ENCODE measurements around the gene ENC1. TPM values are rescaled to one million over a fixed set of nuclear protein-coding genes. Genes with fewer than 3 reads are reported as not detected.

The ENC1 gene
- total RNA-seq (7.5 TPM), polyA plus RNA-seq (ENCODE audit: insufficient read depth, low read depth, low replicate concordance) (5.3 TPM)
- long read RNA-seq, donor 1, full-length matches to known transcripts: 3 of 18 reads
- long read RNA-seq, donor 1, partial matches to known transcripts: 15 of 18 reads
- long read RNA-seq, donor 1, other reads (novel, unspliced or antisense): 0 of 18 reads
- long read RNA-seq, donor 2, full-length matches to known transcripts: 10 of 35 reads
- long read RNA-seq, donor 2, partial matches to known transcripts: 25 of 35 reads
- long read RNA-seq, donor 2, other reads (novel, unspliced or antisense): 0 of 35 reads
- long read RNA-seq, donor 3, full-length matches to known transcripts: 12 of 36 reads
- long read RNA-seq, donor 3, partial matches to known transcripts: 24 of 36 reads
- long read RNA-seq, donor 3, other reads (novel, unspliced or antisense): 0 of 36 reads
- long read RNA-seq, donor 4, full-length matches to known transcripts: 6 of 6 reads
- long read RNA-seq, donor 4, partial matches to known transcripts: 0 of 6 reads
- long read RNA-seq, donor 4, other reads (novel, unspliced or antisense): 0 of 6 reads
- long read RNA-seq, donor 5, full-length matches to known transcripts: 3 of 3 reads
- long read RNA-seq, donor 5, partial matches to known transcripts: 0 of 3 reads
- long read RNA-seq, donor 5, other reads (novel, unspliced or antisense): 0 of 3 reads
- long read RNA-seq, donor 6, full-length matches to known transcripts: 1 of 1 reads
- long read RNA-seq, donor 6, partial matches to known transcripts: 0 of 1 reads
- long read RNA-seq, donor 6, other reads (novel, unspliced or antisense): 0 of 1 reads
- long read RNA-seq, donor 7, full-length matches to known transcripts: 1 of 2 reads
- long read RNA-seq, donor 7, partial matches to known transcripts: 0 of 2 reads
- long read RNA-seq, donor 7, other reads (novel, unspliced or antisense): 1 of 2 reads
- long read RNA-seq, donor 8, full-length matches to known transcripts: 8 of 23 reads
- long read RNA-seq, donor 8, partial matches to known transcripts: 15 of 23 reads
- long read RNA-seq, donor 8, other reads (novel, unspliced or antisense): 0 of 23 reads
- long read RNA-seq, donor 9, full-length matches to known transcripts: 4 of 13 reads
- long read RNA-seq, donor 9, partial matches to known transcripts: 9 of 13 reads
- long read RNA-seq, donor 9, other reads (novel, unspliced or antisense): 0 of 13 reads
- long read RNA-seq, donor 10, full-length matches to known transcripts: 10 of 31 reads
- long read RNA-seq, donor 10, partial matches to known transcripts: 21 of 31 reads
- long read RNA-seq, donor 10, other reads (novel, unspliced or antisense): 0 of 31 reads

DNA sequence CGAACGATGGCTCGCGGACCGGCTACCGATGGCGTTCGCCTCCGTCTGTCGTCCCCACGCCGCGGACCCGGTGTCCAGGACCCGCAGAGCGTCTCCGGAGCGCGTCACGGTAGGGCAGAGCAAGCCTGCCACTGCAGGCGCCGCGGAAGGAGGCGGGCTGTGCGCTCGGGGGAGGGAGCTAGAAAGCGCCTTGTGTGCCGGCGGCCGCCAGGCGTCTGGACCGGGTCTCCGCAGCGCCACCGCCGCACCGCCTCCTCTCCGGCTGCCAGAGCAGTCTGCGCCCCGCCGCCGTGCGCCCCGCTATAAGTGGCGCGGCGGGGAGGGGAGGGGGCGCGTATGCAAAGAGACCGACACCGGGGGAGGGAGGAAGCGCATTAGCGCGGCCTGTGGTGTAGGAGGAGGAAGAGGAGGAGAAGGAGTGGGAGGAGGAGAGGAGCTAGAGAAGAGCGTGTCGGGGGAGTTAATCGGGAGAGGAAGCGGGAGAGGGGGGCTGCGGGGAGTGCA, at the start of gene ENC1:
Gene ENC1, minus strand, starts transcription at position 279 of the 504 bp plus-strand sequence. CDS start 4,243 bp downstream, outside the sequence.
- DNase-seq: peak; percentile 96 to 98 (median 97)
- FAIRE-seq: no peak
- Histone ChIP-seq H3K27me3 (ENCODE audit: control insufficient read depth, insufficient read depth, low read length) (no peaks in the 10 kb centered on the region), H3K36me3 (ENCODE audit: control insufficient read depth in 2 of 3, insufficient read depth in 3 of 3, low read length in 3 of 3) (peaks cover 0 to 4% (median 0%) of the 10 kb centered on the region in 3 donors), H3K9ac (ENCODE audit: low read length in 3 of 3) (peak within 1 kb of the TSS; percentile 30 to 71 (median 69)), H3K27ac (ENCODE audit: low read depth in 2 of 2, low read length in 2 of 2) (peak within 1 kb of the TSS; percentile 81 to 84), H3K4me3 (ENCODE audit: low read length in 3 of 3) (peak within 1 kb of the TSS; percentile 74 to 80 (median 77)), H3K9me3 (ENCODE audit: control insufficient read depth in 2 of 3, insufficient read depth in 1 of 3, low read length in 3 of 3) (no peaks in the 10 kb centered on the region), H3K4me1 (ENCODE audit: control insufficient read depth in 2 of 3, insufficient read depth in 2 of 3, low read depth in 1 of 3, low read length in 3 of 3) (peaks cover 0 to 6% (median 0%) of the 10 kb centered on the region in 3 donors)
- TF ChIP-seq, protein P1, sequence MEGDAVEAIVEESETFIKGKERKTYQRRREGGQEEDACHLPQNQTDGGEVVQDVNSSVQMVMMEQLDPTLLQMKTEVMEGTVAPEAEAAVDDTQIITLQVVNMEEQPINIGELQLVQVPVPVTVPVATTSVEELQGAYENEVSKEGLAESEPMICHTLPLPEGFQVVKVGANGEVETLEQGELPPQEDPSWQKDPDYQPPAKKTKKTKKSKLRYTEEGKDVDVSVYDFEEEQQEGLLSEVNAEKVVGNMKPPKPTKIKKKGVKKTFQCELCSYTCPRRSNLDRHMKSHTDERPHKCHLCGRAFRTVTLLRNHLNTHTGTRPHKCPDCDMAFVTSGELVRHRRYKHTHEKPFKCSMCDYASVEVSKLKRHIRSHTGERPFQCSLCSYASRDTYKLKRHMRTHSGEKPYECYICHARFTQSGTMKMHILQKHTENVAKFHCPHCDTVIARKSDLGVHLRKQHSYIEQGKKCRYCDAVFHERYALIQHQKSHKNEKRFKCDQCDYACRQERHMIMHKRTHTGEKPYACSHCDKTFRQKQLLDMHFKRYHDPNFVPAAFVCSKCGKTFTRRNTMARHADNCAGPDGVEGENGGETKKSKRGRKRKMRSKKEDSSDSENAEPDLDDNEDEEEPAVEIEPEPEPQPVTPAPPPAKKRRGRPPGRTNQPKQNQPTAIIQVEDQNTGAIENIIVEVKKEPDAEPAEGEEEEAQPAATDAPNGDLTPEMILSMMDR (IDR thresholded peaks at IDR 0.05; ENCODE audit: borderline replicate concordance, extremely low read depth, insufficient read depth): peak; percentile 56
- intact Hi-C loops (cut with DNase I): loop anchor here (10.0 kb wide), 1 partner anchor 606 kb away; no protein-coding TSS in a partner anchor

DNA sequence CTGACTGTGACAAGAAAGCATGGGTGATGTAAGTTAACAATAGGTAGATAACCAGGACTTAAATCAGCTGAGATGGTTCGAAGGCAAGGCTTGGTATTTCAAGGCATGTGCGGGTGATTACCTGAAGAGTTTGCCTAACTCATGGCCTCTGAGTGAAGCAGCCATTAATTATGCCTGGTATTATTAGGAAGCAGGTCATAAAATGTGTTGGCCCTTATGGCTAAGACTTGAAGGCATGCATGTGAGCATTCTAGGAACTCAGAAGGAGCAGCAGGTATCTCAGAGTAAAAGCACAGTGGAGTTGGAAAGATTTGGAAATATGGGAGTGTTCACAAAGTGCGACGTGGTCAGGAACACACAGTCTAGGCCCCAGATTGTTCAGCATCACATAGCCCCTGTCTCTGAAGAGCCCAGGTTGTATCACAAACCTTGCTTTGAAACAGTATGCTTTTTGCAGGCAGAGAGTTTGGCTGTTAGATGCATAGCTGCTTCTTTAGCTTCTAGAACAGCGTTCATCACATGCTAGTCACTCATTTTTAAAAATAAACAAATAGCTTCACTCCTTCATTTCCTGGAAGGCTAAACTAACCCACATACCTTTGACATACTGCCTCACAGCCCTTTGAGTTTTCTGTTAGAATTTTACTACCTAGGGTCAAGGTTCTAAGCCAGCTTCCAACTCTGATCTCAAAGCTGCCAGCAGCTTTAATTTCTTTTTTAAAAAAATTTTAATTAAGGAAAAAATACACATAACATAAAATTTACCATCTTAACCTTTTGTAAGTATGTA, 46.6 kb upstream of the ENC1 start:
- Histone ChIP-seq H3K36me3 (ENCODE audit: control insufficient read depth in 2 of 3, insufficient read depth in 3 of 3, low read length in 3 of 3) (peaks cover 0 to 6% (median 6%) of the 10 kb centered on the region in 3 donors), H3K27ac (ENCODE audit: low read depth in 2 of 2, low read length in 2 of 2) (no peak overlapping the region), H3K9ac (ENCODE audit: low read length in 3 of 3) (no peak overlapping the region), H3K9me3 (ENCODE audit: control insufficient read depth in 2 of 3, insufficient read depth in 1 of 3, low read length in 3 of 3) (no peaks in the 10 kb centered on the region), H3K27me3 (ENCODE audit: control insufficient read depth, insufficient read depth, low read length) (no peaks in the 10 kb centered on the region), H3K4me1 (ENCODE audit: control insufficient read depth in 2 of 3, insufficient read depth in 2 of 3, low read depth in 1 of 3, low read length in 3 of 3) (peaks cover 3 to 13% (median 11%) of the 10 kb centered on the region in 3 donors), H3K4me3 (ENCODE audit: low read length in 3 of 3) (no peak overlapping the region)
- intact Hi-C loops (cut with DNase I): no loop called here
- DNase-seq (peak in 1 of 5 donors; percentile 8), FAIRE-seq (peak; percentile 30)
- TF ChIP-seq, protein P1 (IDR thresholded peaks at IDR 0.05; ENCODE audit: borderline replicate concordance, extremely low read depth, insufficient read depth): no peak
